K562 (cell line): ENCODE results near the gene FGF14. TPM values are rescaled to one million over a fixed set of nuclear protein-coding genes. Genes with fewer than 3 reads are reported as not detected.

Source experiments
- ATAC-seq: fragments of 200-7000 bp; cut with Tn5 transposase; 3 replicates; pipeline ENCODE4 v1.9.1; 2020; ENCODE audit warnings: moderate library complexity
- BruUV-seq: library from RNA; stranded (reverse); fragments of 400-500 nt; replicated peaks from 2 replicates; lab custom pipeline; 2021; lab: Mats Ljungman, UMichigan
- CTCF ChIA-PET: fragments of 300-600 bp; formaldehyde crosslinking; extraction: SDS; loops from one replicate; lab custom pipeline; 2021; ENCODE audit warnings: low intra/inter-chr PET ratio; lab: Yijun Ruan, JAX
- POLR2A ChIA-PET: fragments of 300-600, 350-650 bp; sonication (Branson Sonifier 250); formaldehyde crosslinking; extraction: SDS; loops from one replicate; lab custom pipeline; 2021; ENCODE audit warnings: antibody characterized with exemption, inconsistent platforms; lab: Yijun Ruan, JAX
- DNase-seq, 4 experiments: peaks; one replicate each; pipeline versions ENCODE4 v3.0.0 to v3.0.0-alpha.2; 2011 to 2018; ENCODE audit warnings: low spot score in 3 of 4, mixed read lengths in 3 of 4; ENCODE audit errors: extremely low read depth in 1 of 4
- FAIRE-seq: peaks from 2 replicates; lab custom pipeline; 2011; peaks lifted over from hg19 to GRCh38; lab: Jason Lieb, UNC
- H2AFZ ChIP-seq: 2 replicates; pipeline ENCODE4 v1.6.0; 2011; ENCODE audit warnings: low read depth, low read length, control low read depth, inconsistent platforms
- H3K27ac ChIP-seq: fragments of 200-600 bp; 3 replicates; pipeline ENCODE4 v1.8.0; 2011; ENCODE audit warnings: low read depth, mild to moderate bottlenecking, control low read depth, inconsistent platforms, low read length, moderate library complexity, mixed read lengths; ENCODE audit errors: extremely low read depth
- H3K27me3 ChIP-seq, 2 experiments: fragments of 300-600 bp in 1 of 2; 2 replicates in 1 of 2; 3 replicates in 1 of 2; pipeline versions ENCODE4 v1.6.0 to v1.8.0; 2011; ENCODE audit warnings: inconsistent platforms in 2 of 2, low read length in 2 of 2, mild to moderate bottlenecking in 1 of 2, mixed read lengths in 1 of 2, moderate library complexity in 1 of 2; ENCODE audit not compliant: control insufficient read depth in 2 of 2, insufficient read depth in 2 of 2
- H3K36me3 ChIP-seq: fragments of 300-600 bp; 3 replicates; pipeline ENCODE4 v1.8.0; 2011; ENCODE audit warnings: mild to moderate bottlenecking, low read length, inconsistent platforms; ENCODE audit not compliant: control insufficient read depth, insufficient read depth
- H3K4me1 ChIP-seq, 2 experiments: fragments of 200-600 bp in 1 of 2; replicated peaks in 1 of 2; 2 replicates in 1 of 2; 3 replicates in 1 of 2; pipeline versions ENCODE4 v1.5.1 to v1.8.0; 2011; ENCODE audit warnings: inconsistent platforms in 2 of 2, low read length in 2 of 2, mild to moderate bottlenecking in 1 of 2, mixed read lengths in 1 of 2, moderate library complexity in 1 of 2; ENCODE audit not compliant: control insufficient read depth in 2 of 2, insufficient read depth in 2 of 2
- H3K4me2 ChIP-seq: 2 replicates; pipeline ENCODE4 v1.6.1; 2011; ENCODE audit warnings: low read length, control low read depth, inconsistent platforms, mixed read lengths; ENCODE audit not compliant: insufficient read depth
- H3K4me3 ChIP-seq: fragments of 200-600 bp; sonication (generic), shearing (Covaris generic); 2 replicates; pipeline ENCODE4 v1.5.1; 2016; ENCODE audit warnings: control low read depth, inconsistent platforms
- H3K79me2 ChIP-seq: fragments of 200-600 bp; 3 replicates; pipeline ENCODE4 v1.8.0; 2011; ENCODE audit warnings: low read length, inconsistent platforms; ENCODE audit not compliant: control insufficient read depth, insufficient read depth
- H3K9ac ChIP-seq, 2 experiments: 2 replicates each; pipeline versions ENCODE4 v1.6.0 to v1.6.1; 2011; ENCODE audit warnings: low read depth in 2 of 2, low read length in 2 of 2, control low read depth in 1 of 2, inconsistent platforms in 1 of 2, mild to moderate bottlenecking in 1 of 2, mixed read lengths in 1 of 2; ENCODE audit not compliant: insufficient read depth in 1 of 2
- H3K9me1 ChIP-seq: one replicate; pipeline ENCODE4 v1.6.0; 2011; ENCODE audit warnings: inconsistent platforms, mild to moderate bottlenecking, low read length, moderate library complexity; ENCODE audit not compliant: control insufficient read depth, insufficient read depth
- H3K9me3 ChIP-seq: replicated peaks from 2 replicates; pipeline ENCODE4 v1.5.1; 2011; ENCODE audit warnings: low read depth, low read length, inconsistent platforms; ENCODE audit not compliant: control insufficient read depth, insufficient read depth
- H4K20me1 ChIP-seq: replicated peaks from 2 replicates; pipeline ENCODE4 v1.6.1; 2011; ENCODE audit warnings: low read length, inconsistent platforms, mixed read lengths; ENCODE audit not compliant: control insufficient read depth, insufficient read depth
- HDAC1 ChIP-seq, 2 experiments: fragments of 450-650 bp; IDR thresholded peaks; 2 replicates each; pipeline ENCODE4 v1.6.1; 2016 to 2017; ENCODE audit warnings: inconsistent platforms in 1 of 2, mild to moderate bottlenecking in 1 of 2, moderate library complexity in 1 of 2
- NFATC3 ChIP-seq: fragments of 450-650 bp; IDR thresholded peaks from 2 replicates; pipeline ENCODE4 v1.6.1; 2017; ENCODE audit warnings: mild to moderate bottlenecking
- RUNX1 ChIP-seq: sonication (generic); IDR thresholded peaks from 2 replicates; pipeline ENCODE4 v1.6.1; 2016; ENCODE audit warnings: antibody characterized with exemption, low read depth
- SMARCA4 ChIP-seq: fragments of 450-650 bp; IDR thresholded peaks from 2 replicates; pipeline ENCODE4 v1.6.1; 2016
- ZBTB1 ChIP-seq: sonication (generic); formaldehyde crosslinking; IDR thresholded peaks from 2 replicates; pipeline ENCODE4 v1.8.1; 2023; ENCODE audit warnings: missing genetic modification reagents, low read depth, mild to moderate bottlenecking, borderline replicate concordance
- ZFP1 ChIP-seq: fragments of 450-650 bp; formaldehyde crosslinking; IDR thresholded peaks from 2 replicates; pipeline ENCODE4 v1.4.0; 2020; ENCODE audit warnings: mild to moderate bottlenecking, mixed read lengths
- ZNF12 ChIP-seq: sonication (generic); formaldehyde crosslinking; IDR thresholded peaks from 2 replicates; pipeline ENCODE4 v1.4.0; 2020; ENCODE audit warnings: mild to moderate bottlenecking, missing genetic modification reagents
- ZNF655 ChIP-seq: fragments of 250-450 bp; sonication (Bioruptor Pico); IDR thresholded peaks from 2 replicates; pipeline ENCODE4 v1.5.0; 2021
- WGBS: fragments of 100-300 bp; shearing (Covaris generic); methylation state at CpG from one replicate; pipeline ENCODE4 v1.1.6; 2016; ENCODE audit warnings: low coverage, mixed read lengths; ENCODE audit not compliant: insufficient coverage; ENCODE audit errors: missing lambda C conversion rate; 5-methylcytosine and 5-hydroxymethylcytosine counted together
- in situ Hi-C: fragments of 300-500 bp; cut with MboI; formaldehyde crosslinking; loops from 4 replicates; pipeline ENCODE4 v1.15.0; 2018; ENCODE audit warnings: inconsistent platforms, mixed read lengths
- intact Hi-C: fragments of 100-400 bp; cut with micrococcal nuclease; formaldehyde crosslinking; loops from 2 replicates; pipeline ENCODE4 v1.14.2; 2022
- polyA plus RNA-seq, 8 experiments: library from polyadenylated mRNA; depleted of rRNA in 4 of 8; stranded (reverse) in 5 of 8; unstranded in 3 of 8; fragments of >200 nt; fragmentation: Nextera tagmentation in 2 of 8; fragmentation: Illumina TruSeq in 1 of 8; extraction: Ambion mirVana in 2 of 8; extraction: Trizol in 1 of 8; gene quantifications; 2 replicates each; pipeline versions ENCODE4 v1.2.1 to v1.2.3, GENCODE V29; 2011 to 2014; ENCODE audit warnings: inconsistent platforms in 1 of 8, missing spikeins in 1 of 8
- total RNA-seq, 7 experiments: library from RNA; depleted of rRNA in 6 of 7; stranded (reverse); fragments of >200 nt in 6 of 7; fragmentation: Illumina TruSeq in 2 of 7; extraction: Trizol in 2 of 7; gene quantifications; 2 replicates each; pipeline versions ENCODE4 v1.2.1 to v1.2.3, GENCODE V29; 2011 to 2021; ENCODE audit warnings: low replicate concordance in 1 of 7
- TF ChIP-seq, protein P1 (sequence below): sonication (generic); formaldehyde crosslinking; IDR thresholded peaks from 2 replicates; pipeline ENCODE4 v1.8.0; 2023; ENCODE audit warnings: missing genetic modification reagents, mild to moderate bottlenecking, borderline replicate concordance
- TF ChIP-seq, protein P2 (sequence below): sonication (generic); formaldehyde crosslinking; IDR thresholded peaks from 2 replicates; pipeline ENCODE4 v1.8.0; 2022; ENCODE audit warnings: missing genetic modification reagents, mild to moderate bottlenecking, borderline replicate concordance
- TF ChIP-seq, protein P3 (sequence below): fragments of 250-450 bp; sonication (Bioruptor Pico); IDR thresholded peaks from 2 replicates; pipeline ENCODE4 v1.9.0; 2021; ENCODE audit warnings: mild to moderate bottlenecking, inconsistent platforms

FGF14 gene
- total and polyA plus RNA-seq, 9 of the 15 experiments (the other 6 are each of a cell fraction or from before 2014, with no cell fraction given) = not detected

DNA sequence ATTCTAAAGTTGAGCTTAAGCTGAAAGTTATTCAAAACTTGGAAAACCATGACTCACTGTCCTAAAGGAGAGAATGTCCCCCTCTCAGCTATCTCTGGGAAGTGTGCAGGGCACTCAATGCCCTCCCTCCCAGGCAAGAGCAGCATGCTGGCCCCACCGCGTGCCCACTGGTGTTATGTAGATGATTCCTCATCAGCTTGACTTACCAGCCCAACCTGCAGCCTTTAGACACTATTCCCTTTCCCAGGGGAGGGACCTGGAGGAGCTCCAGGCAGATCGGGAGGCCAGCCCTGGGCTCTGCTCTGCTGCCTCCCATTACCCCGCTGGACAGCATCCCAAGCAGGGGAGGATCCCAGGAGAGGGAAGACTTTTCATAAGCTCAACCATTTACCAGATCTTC is 124.6 kb downstream of the FGF14 start:
- Histone ChIP-seq H3K27me3 (no peaks in the 10 kb centered on the region), H2AFZ (no peak overlapping the region), H4K20me1 (no peaks in the 10 kb centered on the region), H3K36me3 (no peaks in the 10 kb centered on the region), H3K79me2 (no peaks in the 10 kb centered on the region), H3K9me1 (no peaks in the 10 kb centered on the region), H3K4me2 (no peak overlapping the region), H3K9me3 (no peaks in the 10 kb centered on the region), H3K9ac (no peak overlapping the region), H3K27ac (no peak overlapping the region), H3K4me1 (no peaks in the 10 kb centered on the region), H3K4me3 (no peak overlapping the region)
- BruUV-seq = no TSS peak
- FAIRE-seq = no peak
- 0% methylated on average over 3 of the region's 4 CpGs for WGBS
- in situ Hi-C loops (no loop called here), intact Hi-C loops (no loop called here)
- CTCF ChIA-PET = no interaction called here
- no peak for ATAC-seq
- POLR2A ChIA-PET = interaction anchor here (0.6 kb wide), 1 partner anchor 202 kb away, joined by 3 read pairs; no protein-coding TSS in a partner anchor
- no peak for DNase-seq
- TF ChIP-seq HDAC1 (IDR thresholded peaks at IDR 0.05) (no peak), ZNF655 (CRISPR knock-in tag) (no peak), ZNF12 (CRISPR knock-in tag) (no peak), NFATC3 (no peak), RUNX1 (no peak), ZFP1 (CRISPR knock-in tag) (no peak), SMARCA4 (no peak), ZBTB1 (no peak)
- TF ChIP-seq, protein P1, sequence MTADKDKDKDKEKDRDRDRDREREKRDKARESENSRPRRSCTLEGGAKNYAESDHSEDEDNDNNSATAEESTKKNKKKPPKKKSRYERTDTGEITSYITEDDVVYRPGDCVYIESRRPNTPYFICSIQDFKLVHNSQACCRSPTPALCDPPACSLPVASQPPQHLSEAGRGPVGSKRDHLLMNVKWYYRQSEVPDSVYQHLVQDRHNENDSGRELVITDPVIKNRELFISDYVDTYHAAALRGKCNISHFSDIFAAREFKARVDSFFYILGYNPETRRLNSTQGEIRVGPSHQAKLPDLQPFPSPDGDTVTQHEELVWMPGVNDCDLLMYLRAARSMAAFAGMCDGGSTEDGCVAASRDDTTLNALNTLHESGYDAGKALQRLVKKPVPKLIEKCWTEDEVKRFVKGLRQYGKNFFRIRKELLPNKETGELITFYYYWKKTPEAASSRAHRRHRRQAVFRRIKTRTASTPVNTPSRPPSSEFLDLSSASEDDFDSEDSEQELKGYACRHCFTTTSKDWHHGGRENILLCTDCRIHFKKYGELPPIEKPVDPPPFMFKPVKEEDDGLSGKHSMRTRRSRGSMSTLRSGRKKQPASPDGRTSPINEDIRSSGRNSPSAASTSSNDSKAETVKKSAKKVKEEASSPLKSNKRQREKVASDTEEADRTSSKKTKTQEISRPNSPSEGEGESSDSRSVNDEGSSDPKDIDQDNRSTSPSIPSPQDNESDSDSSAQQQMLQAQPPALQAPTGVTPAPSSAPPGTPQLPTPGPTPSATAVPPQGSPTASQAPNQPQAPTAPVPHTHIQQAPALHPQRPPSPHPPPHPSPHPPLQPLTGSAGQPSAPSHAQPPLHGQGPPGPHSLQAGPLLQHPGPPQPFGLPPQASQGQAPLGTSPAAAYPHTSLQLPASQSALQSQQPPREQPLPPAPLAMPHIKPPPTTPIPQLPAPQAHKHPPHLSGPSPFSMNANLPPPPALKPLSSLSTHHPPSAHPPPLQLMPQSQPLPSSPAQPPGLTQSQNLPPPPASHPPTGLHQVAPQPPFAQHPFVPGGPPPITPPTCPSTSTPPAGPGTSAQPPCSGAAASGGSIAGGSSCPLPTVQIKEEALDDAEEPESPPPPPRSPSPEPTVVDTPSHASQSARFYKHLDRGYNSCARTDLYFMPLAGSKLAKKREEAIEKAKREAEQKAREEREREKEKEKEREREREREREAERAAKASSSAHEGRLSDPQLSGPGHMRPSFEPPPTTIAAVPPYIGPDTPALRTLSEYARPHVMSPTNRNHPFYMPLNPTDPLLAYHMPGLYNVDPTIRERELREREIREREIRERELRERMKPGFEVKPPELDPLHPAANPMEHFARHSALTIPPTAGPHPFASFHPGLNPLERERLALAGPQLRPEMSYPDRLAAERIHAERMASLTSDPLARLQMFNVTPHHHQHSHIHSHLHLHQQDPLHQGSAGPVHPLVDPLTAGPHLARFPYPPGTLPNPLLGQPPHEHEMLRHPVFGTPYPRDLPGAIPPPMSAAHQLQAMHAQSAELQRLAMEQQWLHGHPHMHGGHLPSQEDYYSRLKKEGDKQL (CRISPR knock-in tag) = no peak
- TF ChIP-seq, protein P2, sequence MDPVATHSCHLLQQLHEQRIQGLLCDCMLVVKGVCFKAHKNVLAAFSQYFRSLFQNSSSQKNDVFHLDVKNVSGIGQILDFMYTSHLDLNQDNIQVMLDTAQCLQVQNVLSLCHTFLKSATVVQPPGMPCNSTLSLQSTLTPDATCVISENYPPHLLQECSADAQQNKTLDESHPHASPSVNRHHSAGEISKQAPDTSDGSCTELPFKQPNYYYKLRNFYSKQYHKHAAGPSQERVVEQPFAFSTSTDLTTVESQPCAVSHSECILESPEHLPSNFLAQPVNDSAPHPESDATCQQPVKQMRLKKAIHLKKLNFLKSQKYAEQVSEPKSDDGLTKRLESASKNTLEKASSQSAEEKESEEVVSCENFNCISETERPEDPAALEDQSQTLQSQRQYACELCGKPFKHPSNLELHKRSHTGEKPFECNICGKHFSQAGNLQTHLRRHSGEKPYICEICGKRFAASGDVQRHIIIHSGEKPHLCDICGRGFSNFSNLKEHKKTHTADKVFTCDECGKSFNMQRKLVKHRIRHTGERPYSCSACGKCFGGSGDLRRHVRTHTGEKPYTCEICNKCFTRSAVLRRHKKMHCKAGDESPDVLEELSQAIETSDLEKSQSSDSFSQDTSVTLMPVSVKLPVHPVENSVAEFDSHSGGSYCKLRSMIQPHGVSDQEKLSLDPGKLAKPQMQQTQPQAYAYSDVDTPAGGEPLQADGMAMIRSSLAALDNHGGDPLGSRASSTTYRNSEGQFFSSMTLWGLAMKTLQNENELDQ (CRISPR knock-in tag) = no peak
- TF ChIP-seq, protein P3, sequence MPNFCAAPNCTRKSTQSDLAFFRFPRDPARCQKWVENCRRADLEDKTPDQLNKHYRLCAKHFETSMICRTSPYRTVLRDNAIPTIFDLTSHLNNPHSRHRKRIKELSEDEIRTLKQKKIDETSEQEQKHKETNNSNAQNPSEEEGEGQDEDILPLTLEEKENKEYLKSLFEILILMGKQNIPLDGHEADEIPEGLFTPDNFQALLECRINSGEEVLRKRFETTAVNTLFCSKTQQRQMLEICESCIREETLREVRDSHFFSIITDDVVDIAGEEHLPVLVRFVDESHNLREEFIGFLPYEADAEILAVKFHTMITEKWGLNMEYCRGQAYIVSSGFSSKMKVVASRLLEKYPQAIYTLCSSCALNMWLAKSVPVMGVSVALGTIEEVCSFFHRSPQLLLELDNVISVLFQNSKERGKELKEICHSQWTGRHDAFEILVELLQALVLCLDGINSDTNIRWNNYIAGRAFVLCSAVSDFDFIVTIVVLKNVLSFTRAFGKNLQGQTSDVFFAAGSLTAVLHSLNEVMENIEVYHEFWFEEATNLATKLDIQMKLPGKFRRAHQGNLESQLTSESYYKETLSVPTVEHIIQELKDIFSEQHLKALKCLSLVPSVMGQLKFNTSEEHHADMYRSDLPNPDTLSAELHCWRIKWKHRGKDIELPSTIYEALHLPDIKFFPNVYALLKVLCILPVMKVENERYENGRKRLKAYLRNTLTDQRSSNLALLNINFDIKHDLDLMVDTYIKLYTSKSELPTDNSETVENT (CRISPR knock-in tag) = no peak
